ENCODE results near the gene S100A14. TPM values are rescaled to one million over a fixed set of nuclear protein-coding genes. Genes with fewer than 3 reads are reported as not detected.

Gene S100A14
- not detected for polyA plus RNA-seq (2012; ENCODE audit: insufficient read depth, insufficient read length, low read depth)

DNA sequence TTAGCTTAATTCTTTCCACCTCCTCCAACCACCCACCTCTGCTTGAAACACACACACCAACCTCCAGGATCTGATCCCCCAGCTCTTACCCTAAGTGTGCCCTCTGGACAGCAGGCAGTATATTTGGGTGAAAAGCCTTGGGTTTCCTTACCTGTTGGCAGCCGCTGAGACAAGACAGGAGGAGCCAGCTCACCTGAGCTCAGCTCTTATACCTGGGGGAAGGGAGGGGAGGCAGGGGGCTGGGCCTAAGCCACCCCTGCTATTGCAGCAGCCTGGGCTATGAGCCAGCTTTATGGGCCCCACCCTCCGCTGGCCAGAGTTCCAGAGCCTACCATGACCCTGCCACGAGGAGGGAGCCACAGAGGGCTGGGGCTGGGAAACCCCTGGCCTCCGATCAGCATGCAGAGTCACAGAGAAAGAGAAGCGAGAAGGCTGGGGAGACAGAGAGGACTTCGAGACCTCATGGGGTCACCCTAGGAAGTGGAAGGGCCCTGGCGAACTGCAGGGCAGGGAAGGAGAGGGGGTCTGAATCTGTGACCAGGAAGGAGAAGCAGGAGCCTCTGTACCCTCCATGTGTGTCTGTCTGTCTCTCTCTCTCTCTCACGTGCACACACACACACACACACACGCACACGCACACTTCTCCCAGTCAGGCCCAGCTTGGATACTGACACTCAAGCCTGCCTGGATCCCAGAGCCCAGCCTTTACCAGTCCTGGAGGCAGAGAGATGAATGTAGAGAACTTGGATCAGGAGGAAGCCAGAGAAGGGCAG lies at the start of gene S100A14:
Gene S100A14, minus strand, starts transcription at position 182 of the 773 bp plus-strand sequence. CDS start 467 bp downstream, outside the sequence.
- no peaks in the 10 kb centered on the region for H3K27me3 ChIP-seq
- no peaks in the 10 kb centered on the region for H3K4me1 ChIP-seq
- no peaks in the 10 kb centered on the region for H3K9me3 ChIP-seq
- no peaks in the 10 kb centered on the region for H3K36me3 ChIP-seq
- no peak for DNase-seq
- TF ChIP-seq, protein P1, sequence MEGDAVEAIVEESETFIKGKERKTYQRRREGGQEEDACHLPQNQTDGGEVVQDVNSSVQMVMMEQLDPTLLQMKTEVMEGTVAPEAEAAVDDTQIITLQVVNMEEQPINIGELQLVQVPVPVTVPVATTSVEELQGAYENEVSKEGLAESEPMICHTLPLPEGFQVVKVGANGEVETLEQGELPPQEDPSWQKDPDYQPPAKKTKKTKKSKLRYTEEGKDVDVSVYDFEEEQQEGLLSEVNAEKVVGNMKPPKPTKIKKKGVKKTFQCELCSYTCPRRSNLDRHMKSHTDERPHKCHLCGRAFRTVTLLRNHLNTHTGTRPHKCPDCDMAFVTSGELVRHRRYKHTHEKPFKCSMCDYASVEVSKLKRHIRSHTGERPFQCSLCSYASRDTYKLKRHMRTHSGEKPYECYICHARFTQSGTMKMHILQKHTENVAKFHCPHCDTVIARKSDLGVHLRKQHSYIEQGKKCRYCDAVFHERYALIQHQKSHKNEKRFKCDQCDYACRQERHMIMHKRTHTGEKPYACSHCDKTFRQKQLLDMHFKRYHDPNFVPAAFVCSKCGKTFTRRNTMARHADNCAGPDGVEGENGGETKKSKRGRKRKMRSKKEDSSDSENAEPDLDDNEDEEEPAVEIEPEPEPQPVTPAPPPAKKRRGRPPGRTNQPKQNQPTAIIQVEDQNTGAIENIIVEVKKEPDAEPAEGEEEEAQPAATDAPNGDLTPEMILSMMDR (IDR thresholded peaks at IDR 0.05; ENCODE audit: low read depth, low read length), result no peak
- no peak within 1 kb of the TSS for H3K4me3 ChIP-seq (ENCODE audit: low read depth, low read length)

DNA sequence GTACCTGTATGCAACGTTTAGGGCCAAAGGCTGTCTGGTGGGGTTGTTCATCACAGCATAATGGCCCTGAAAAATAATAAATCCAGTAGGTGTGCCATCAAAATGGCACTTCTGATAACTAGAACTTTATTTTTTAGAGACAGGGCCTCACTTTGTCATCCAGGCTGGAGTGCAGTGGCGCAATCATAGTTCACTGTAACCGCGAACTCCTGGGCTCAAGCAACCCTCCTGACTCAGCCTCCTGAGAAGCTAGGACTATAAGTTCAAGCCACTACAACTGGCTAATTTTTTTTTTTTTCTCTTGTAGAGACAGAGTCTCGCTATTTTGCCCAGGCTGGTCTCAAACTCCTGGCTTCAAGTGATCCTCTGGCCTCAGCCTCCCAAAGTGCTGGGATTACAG lies 47.1 kb upstream of the S100A14 start:
- H3K4me1 ChIP-seq, result no peaks in the 10 kb centered on the region; the same call in 1 of the 2 replicates
- no peaks in the 10 kb centered on the region for H3K27me3 ChIP-seq
- no peak for DNase-seq
- TF ChIP-seq, protein P1 (IDR thresholded peaks at IDR 0.05; ENCODE audit: low read depth, low read length), result no peak
- peaks cover 74% of the 10 kb centered on the region for H3K36me3 ChIP-seq
- no peak overlapping the region for H3K4me3 ChIP-seq (ENCODE audit: low read depth, low read length)
- no peaks in the 10 kb centered on the region for H3K9me3 ChIP-seq

DNA sequence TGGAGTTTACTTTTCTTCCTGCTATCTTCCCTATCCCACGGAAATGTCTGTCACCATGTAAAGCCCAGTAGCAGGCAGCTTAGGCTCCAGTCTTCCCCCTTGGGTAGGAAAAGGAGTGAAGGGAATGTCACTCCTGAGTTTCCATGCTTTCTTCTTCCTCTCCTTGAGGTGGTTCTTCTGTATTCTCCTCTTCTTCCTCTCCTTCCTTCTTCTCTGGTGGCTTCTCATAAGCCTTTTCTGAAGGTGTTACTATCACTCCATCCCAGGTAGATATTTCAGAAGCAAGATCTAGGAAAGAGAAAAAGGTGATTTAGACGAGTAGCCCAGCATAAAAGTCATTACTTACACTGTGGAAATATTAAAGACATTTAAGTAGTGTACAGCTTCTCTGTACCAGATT lies 46.1 kb upstream of the S100A14 start:
- no peaks in the 10 kb centered on the region for H3K27me3 ChIP-seq
- H3K36me3 ChIP-seq, result peaks cover 65% of the 10 kb centered on the region
- H3K4me1 ChIP-seq, result no peaks in the 10 kb centered on the region; the same call in 1 of the 2 replicates
- TF ChIP-seq, protein P1 (IDR thresholded peaks at IDR 0.05; ENCODE audit: low read depth, low read length), result no peak
- no peak for DNase-seq
- H3K4me3 ChIP-seq (ENCODE audit: low read depth, low read length), result no peak overlapping the region
- H3K9me3 ChIP-seq, result no peaks in the 10 kb centered on the region

DNA sequence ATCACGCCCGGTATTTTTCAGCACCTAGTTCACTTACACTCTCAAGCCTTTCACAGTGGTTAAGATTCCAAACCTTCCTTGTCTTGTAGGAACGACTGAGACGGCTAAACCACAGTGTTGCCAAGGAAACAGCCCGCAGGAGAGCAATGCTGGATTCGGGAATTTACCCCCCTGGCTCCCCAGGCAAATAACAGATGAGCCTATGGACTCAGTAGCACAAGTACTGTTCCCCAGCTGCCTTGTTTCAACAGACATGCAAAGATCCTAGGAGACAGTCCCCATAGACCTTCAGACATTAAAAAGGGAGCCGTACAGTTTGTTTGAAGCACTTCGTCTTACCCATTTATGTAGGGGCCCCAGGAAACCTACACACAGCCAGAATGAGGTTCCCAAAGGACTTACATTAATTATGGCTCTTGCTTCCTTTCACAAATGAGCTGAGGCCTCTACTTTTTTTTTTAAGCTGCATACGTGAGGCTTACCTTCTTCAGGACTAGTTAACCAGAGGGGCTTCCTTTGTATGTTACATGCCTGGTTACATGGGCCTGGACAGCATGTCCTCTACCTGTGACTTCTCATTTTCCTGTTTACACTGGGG lies 45.1 kb upstream of the S100A14 start:
- TF ChIP-seq, protein P1 (IDR thresholded peaks at IDR 0.05; ENCODE audit: low read depth, low read length), result no peak
- no peaks in the 10 kb centered on the region for H3K9me3 ChIP-seq
- H3K4me1 ChIP-seq, result no peaks in the 10 kb centered on the region; the same call in 1 of the 2 replicates
- H3K27me3 ChIP-seq, result no peaks in the 10 kb centered on the region
- no peak for DNase-seq
- H3K36me3 ChIP-seq, result peaks cover 54% of the 10 kb centered on the region
- H3K4me3 ChIP-seq (ENCODE audit: low read depth, low read length), result no peak overlapping the region

DNA sequence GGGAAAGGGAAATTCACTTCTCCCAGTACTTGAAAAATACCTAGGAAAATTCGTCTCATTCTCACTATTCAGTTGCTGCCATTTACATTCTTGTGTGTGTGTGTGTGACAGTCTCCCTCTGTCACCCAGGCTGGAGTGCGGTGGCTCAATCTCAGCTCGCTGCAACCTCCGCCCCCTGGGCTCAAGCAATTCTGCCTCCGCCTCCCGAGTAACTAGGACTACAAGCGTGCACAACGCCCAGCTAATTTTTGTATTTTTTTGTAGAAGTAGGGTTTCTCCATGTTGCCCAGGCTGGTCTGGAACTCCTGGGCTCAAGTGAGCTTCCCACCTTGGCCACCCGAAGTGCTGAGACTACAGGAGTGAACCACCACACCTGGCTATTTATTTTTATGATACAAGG lies 43.5 kb upstream of the S100A14 start:
- Histone ChIP-seq H3K4me1 (no peaks in the 10 kb centered on the region; the same call in 1 of the 2 replicates), H3K4me3 (ENCODE audit: low read depth, low read length) (peak overlapping the region; percentile 87), H3K36me3 (peaks cover 38% of the 10 kb centered on the region), H3K27me3 (no peaks in the 10 kb centered on the region), H3K9me3 (no peaks in the 10 kb centered on the region)
- no peak for DNase-seq
- TF ChIP-seq, protein P1 (IDR thresholded peaks at IDR 0.05; ENCODE audit: low read depth, low read length), result no peak

DNA sequence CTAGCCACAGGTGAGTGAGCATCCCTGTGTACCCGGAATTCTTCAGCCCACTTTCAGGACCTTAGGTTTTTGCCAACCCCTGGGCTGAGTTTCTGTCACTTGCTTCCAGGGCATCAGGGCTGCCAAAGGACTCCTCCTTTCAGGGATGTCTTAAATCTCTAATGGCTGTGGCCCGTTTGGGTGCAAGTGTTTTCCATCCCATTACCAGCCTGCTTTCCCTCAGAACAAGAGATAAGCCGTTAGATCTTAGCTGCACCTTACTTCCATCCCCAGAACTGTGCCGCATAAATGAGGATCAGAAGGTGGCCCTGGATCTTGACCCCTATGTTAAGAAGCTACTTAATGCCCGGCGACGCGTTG lies 43.0 kb upstream of the S100A14 start:
- H3K4me1 ChIP-seq, result no peaks in the 10 kb centered on the region; the same call in 1 of the 2 replicates
- H3K36me3 ChIP-seq, result peaks cover 33% of the 10 kb centered on the region
- TF ChIP-seq, protein P1 (IDR thresholded peaks at IDR 0.05; ENCODE audit: low read depth, low read length), result no peak
- no peaks in the 10 kb centered on the region for H3K9me3 ChIP-seq
- DNase-seq, result no peak
- H3K27me3 ChIP-seq, result no peaks in the 10 kb centered on the region
- H3K4me3 ChIP-seq (ENCODE audit: low read depth, low read length), result peak overlapping the region; percentile 87
